ENCODE measurements around the gene CNTNAP2.
A peak's percentile ranks its signal among the peaks of the same experiment; 100 is the strongest.

The CNTNAP2 gene

GRCh38 chr7:146735992-146736391 lies 619.4 kb downstream of the CNTNAP2 start:
- no peak for TF ChIP-seq CTCF (conservative IDR thresholded peaks at IDR 0.05; ENCODE audit: low read depth, low read length)
- H3K4me3 ChIP-seq (ENCODE audit: low read depth, low read length) = no peak overlapping the region
- DNase-seq (ENCODE audit: low read depth) = no peak

GRCh38 chr7:146736446-146737190 lies 620.0 kb downstream of the CNTNAP2 start:
- peak; percentile 43 for TF ChIP-seq CTCF (conservative IDR thresholded peaks at IDR 0.05; ENCODE audit: low read depth, low read length)
- DNase-seq (ENCODE audit: low read depth) = peak; percentile 82
- no peak overlapping the region for H3K4me3 ChIP-seq (ENCODE audit: low read depth, low read length)

GRCh38 chr7:146740039-146740438 lies 623.4 kb downstream of the CNTNAP2 start:
- no peak overlapping the region for H3K4me3 ChIP-seq (ENCODE audit: low read depth, low read length)
- DNase-seq (ENCODE audit: low read depth) = no peak
- no peak for TF ChIP-seq CTCF (conservative IDR thresholded peaks at IDR 0.05; ENCODE audit: low read depth, low read length)

DNA sequence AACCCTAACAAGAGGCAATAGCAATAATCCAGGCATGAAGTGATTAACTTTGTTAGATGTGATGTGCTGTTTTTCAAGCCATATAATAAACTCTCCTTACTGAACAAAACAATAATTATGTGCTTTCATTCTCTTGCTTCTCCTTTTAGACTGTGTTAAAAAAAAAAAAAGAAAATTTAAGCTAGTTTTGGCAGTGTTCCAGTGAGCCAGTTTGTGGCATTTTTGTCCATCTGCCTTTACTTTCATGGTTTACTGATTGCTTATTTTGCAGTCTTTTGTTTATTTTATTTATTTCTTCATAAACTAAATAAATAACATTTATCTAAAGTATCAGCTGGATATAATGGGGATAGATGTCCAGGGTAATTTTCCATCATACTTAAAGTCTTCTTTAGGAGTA lies 625.3 kb downstream of the CNTNAP2 start:
- no peak overlapping the region for H3K4me3 ChIP-seq (ENCODE audit: low read depth, low read length)
- TF ChIP-seq CTCF (conservative IDR thresholded peaks at IDR 0.05; ENCODE audit: low read depth, low read length) = no peak
- DNase-seq (ENCODE audit: low read depth) = no peak

DNA sequence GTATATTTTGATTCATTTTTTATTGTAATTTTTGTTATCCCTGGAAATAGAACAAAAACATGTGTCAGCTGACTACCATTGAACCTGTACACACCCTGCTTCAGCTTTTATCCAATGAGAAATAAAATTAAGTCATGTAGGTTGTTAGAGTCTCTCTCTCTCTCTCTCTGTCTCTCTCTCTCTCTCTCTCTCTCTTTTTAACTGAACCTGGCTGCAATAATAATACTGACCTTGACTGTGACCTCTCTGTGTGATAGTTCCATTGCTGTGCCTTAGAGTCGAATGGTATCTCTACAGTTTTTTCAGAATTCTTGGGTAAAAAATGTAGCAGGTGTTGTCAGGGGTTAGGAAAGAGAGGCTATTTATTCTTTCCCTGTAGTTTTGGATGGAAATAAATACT lies 637.8 kb downstream of the CNTNAP2 start:
- no peak overlapping the region for H3K4me3 ChIP-seq (ENCODE audit: low read depth, low read length)
- no peak for TF ChIP-seq CTCF (conservative IDR thresholded peaks at IDR 0.05; ENCODE audit: low read depth, low read length)
- no peak for DNase-seq (ENCODE audit: low read depth)

DNA sequence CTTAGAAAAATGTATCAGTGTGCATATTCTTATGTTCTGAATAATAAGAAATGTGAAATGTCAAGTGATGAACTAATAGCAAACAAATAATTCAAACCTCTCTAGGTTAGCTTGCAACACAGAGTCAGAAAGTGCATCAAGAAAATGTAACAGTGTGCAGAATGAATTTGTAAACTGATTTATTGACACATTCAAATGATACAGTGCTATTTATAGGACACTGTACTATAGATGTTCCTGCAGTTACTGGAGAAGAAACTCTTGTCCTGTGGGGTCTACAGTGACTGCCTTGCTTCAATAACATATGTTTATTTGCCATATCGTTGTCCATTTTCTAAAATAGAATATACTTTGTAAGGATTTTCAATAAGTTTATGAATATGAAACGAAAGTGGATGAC lies 639.0 kb downstream of the CNTNAP2 start:
- no peak overlapping the region for H3K4me3 ChIP-seq (ENCODE audit: low read depth, low read length)
- no peak for TF ChIP-seq CTCF (conservative IDR thresholded peaks at IDR 0.05; ENCODE audit: low read depth, low read length)

GRCh38 chr7:146764458-146764857 lies 647.9 kb downstream of the CNTNAP2 start:
- TF ChIP-seq CTCF (conservative IDR thresholded peaks at IDR 0.05; ENCODE audit: low read depth, low read length) = no peak
- H3K4me3 ChIP-seq (ENCODE audit: low read depth, low read length) = no peak overlapping the region

More for the DNA sequence above, 639.0 kb downstream of the CNTNAP2 start:
- DNase-seq (ENCODE audit: low read depth) = no peak

More at GRCh38 chr7:146764458-146764857, 647.9 kb downstream of the CNTNAP2 start:
- no peak for DNase-seq (ENCODE audit: low read depth)

Data from choroid plexus epithelial cell (primary cell).